PFSK-1 (cell line): Measurements from ENCODE around the gene CD14.

ENCODE experiments used
- POLR2AphosphoS5 ChIP-seq: IDR thresholded peaks from 2 replicates; pipeline ENCODE4 v1.6.1; 2012; ENCODE audit warnings: low read depth, mild to moderate bottlenecking, control low read depth, low read length, moderate library complexity
- SIN3A ChIP-seq: IDR thresholded peaks from 2 replicates; pipeline ENCODE4 v1.6.1; 2012; ENCODE audit warnings: mild to moderate bottlenecking, low read length, moderate library complexity, borderline replicate concordance; ENCODE audit not compliant: insufficient read depth
- TAF1 ChIP-seq: IDR thresholded peaks from 2 replicates; pipeline ENCODE4 v1.6.1; 2012; ENCODE audit warnings: low read length, control low read depth, borderline replicate concordance; ENCODE audit not compliant: insufficient read depth
- TF ChIP-seq, protein P1 (sequence below), 2 experiments: IDR thresholded peaks; 2 replicates each; pipeline versions ENCODE4 v1.6.1 to v1.8.0; 2011 to 2012; ENCODE audit warnings: low read depth in 2 of 2, low read length in 2 of 2, control low read depth in 1 of 2, inconsistent platforms in 1 of 2, mild to moderate bottlenecking in 1 of 2, moderate library complexity in 1 of 2; ENCODE audit not compliant: insufficient read depth in 1 of 2

DNA sequence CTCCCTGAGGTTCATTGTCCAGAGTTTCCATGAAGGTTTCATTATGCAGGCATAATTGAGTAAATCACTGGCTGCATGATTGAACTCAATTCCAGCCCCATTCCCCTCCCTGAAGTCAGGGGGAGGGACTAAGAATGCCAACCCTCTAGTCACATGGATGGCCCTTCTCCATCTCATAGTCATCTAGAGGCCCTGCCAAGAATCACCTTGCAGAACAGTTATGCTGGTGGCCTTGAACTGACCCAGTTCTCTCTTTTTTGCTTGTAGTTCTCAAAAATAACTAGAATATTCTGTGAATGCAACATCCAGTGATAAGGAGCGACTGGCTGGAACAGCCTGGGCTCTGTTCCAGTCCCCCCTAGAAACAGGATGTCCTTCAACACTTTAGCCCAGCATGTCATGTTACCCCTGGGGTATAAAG, 36.6 kb downstream of the CD14 start:
- TF ChIP-seq POLR2AphosphoS5, result no peak
- TF ChIP-seq, protein P1, sequence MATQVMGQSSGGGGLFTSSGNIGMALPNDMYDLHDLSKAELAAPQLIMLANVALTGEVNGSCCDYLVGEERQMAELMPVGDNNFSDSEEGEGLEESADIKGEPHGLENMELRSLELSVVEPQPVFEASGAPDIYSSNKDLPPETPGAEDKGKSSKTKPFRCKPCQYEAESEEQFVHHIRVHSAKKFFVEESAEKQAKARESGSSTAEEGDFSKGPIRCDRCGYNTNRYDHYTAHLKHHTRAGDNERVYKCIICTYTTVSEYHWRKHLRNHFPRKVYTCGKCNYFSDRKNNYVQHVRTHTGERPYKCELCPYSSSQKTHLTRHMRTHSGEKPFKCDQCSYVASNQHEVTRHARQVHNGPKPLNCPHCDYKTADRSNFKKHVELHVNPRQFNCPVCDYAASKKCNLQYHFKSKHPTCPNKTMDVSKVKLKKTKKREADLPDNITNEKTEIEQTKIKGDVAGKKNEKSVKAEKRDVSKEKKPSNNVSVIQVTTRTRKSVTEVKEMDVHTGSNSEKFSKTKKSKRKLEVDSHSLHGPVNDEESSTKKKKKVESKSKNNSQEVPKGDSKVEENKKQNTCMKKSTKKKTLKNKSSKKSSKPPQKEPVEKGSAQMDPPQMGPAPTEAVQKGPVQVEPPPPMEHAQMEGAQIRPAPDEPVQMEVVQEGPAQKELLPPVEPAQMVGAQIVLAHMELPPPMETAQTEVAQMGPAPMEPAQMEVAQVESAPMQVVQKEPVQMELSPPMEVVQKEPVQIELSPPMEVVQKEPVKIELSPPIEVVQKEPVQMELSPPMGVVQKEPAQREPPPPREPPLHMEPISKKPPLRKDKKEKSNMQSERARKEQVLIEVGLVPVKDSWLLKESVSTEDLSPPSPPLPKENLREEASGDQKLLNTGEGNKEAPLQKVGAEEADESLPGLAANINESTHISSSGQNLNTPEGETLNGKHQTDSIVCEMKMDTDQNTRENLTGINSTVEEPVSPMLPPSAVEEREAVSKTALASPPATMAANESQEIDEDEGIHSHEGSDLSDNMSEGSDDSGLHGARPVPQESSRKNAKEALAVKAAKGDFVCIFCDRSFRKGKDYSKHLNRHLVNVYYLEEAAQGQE (IDR thresholded peaks at IDR 0.05; ENCODE audit: insufficient read depth in 1 of 2, low read depth in 2 of 2, low read length in 2 of 2), result no peak
- no peak for TF ChIP-seq TAF1
- TF ChIP-seq SIN3A, result no peak
